Activated T-cell treated with anti-CD3 and anti-CD28 coated beads, Interleukin-2, amount 50 U/mL, for 24 hours (primary cell): ENCODE measurements around the gene TRAF3.

Experiments
- DNase-seq: peaks from one replicate; pipeline ENCODE4 v3.0.0-alpha.2; 2020
- H3K27ac Mint-ChIP-seq: 2 replicates; pipeline ENCODE4 v1.8.0; 2020; ENCODE audit warnings: mild to moderate bottlenecking, mixed read lengths
- H3K27me3 Mint-ChIP-seq: 2 replicates; pipeline ENCODE4 v1.8.0; 2020; ENCODE audit warnings: mixed read lengths
- H3K36me3 Mint-ChIP-seq: 2 replicates; pipeline ENCODE4 v1.8.0; 2020; ENCODE audit warnings: low read depth, mixed read lengths
- H3K4me1 Mint-ChIP-seq: 2 replicates; pipeline ENCODE4 v1.8.0; 2020; ENCODE audit warnings: low read depth, mixed read lengths
- H3K4me3 Mint-ChIP-seq: 2 replicates; pipeline ENCODE4 v1.8.0; 2020; ENCODE audit warnings: mild to moderate bottlenecking, moderate library complexity, mixed read lengths
- H3K9me3 Mint-ChIP-seq: 2 replicates; pipeline ENCODE4 v1.8.0; 2020; ENCODE audit warnings: mixed read lengths

Gene TRAF3

GRCh38 chr14:102928412-102929240, 151.4 kb downstream of the TRAF3 start:
- H3K36me3 Mint-ChIP-seq: no peaks in the 10 kb centered on the region
- peak; percentile 80 for DNase-seq
- no peak overlapping the region for H3K27ac Mint-ChIP-seq
- H3K4me3 Mint-ChIP-seq: peak overlapping the region; percentile 51
- H3K27me3 Mint-ChIP-seq: peaks cover 56% of the 10 kb centered on the region
- H3K4me1 Mint-ChIP-seq: peaks cover 12% of the 10 kb centered on the region
- H3K9me3 Mint-ChIP-seq: no peaks in the 10 kb centered on the region

- H3K36me3 Mint-ChIP-seq: no peaks in the 10 kb centered on the region
- H3K27ac Mint-ChIP-seq: no peak overlapping the region
- DNase-seq: no peak
- no peaks in the 10 kb centered on the region for H3K9me3 Mint-ChIP-seq
- peaks cover 50% of the 10 kb centered on the region for H3K27me3 Mint-ChIP-seq
- peaks cover 9% of the 10 kb centered on the region for H3K4me1 Mint-ChIP-seq
- no peak overlapping the region for H3K4me3 Mint-ChIP-seq
Measured at GRCh38 chr14:102929241-102930137, 152.2 kb downstream of the TRAF3 start.

- Mint-ChIP-seq H3K4me1 (peaks cover 8% of the 10 kb centered on the region), H3K27ac (no peak overlapping the region), H3K4me3 (no peak overlapping the region), H3K27me3 (peaks cover 45% of the 10 kb centered on the region), H3K36me3 (no peaks in the 10 kb centered on the region), H3K9me3 (no peaks in the 10 kb centered on the region)
- no peak for DNase-seq
Measured at GRCh38 chr14:102930138-102930752, 153.0 kb downstream of the TRAF3 start.

GRCh38 chr14:102930753-102931579, 153.7 kb downstream of the TRAF3 start:
- Mint-ChIP-seq H3K4me1 (peaks cover 6% of the 10 kb centered on the region), H3K27ac (no peak overlapping the region), H3K9me3 (no peaks in the 10 kb centered on the region), H3K4me3 (no peak overlapping the region), H3K27me3 (peaks cover 38% of the 10 kb centered on the region), H3K36me3 (no peaks in the 10 kb centered on the region)
- DNase-seq: no peak

- no peak for DNase-seq
- no peak overlapping the region for H3K27ac Mint-ChIP-seq
- no peaks in the 10 kb centered on the region for H3K9me3 Mint-ChIP-seq
- no peak overlapping the region for H3K4me3 Mint-ChIP-seq
- H3K4me1 Mint-ChIP-seq: peaks cover 6% of the 10 kb centered on the region
- peaks cover 31% of the 10 kb centered on the region for H3K27me3 Mint-ChIP-seq
- H3K36me3 Mint-ChIP-seq: no peaks in the 10 kb centered on the region
Measured at GRCh38 chr14:102931580-102932285, 154.5 kb downstream of the TRAF3 start.

GRCh38 chr14:102932484-102933248, 155.4 kb downstream of the TRAF3 start:
- no peak for DNase-seq
- H3K4me3 Mint-ChIP-seq: no peak overlapping the region
- no peaks in the 10 kb centered on the region for H3K36me3 Mint-ChIP-seq
- no peaks in the 10 kb centered on the region for H3K9me3 Mint-ChIP-seq
- H3K4me1 Mint-ChIP-seq: peaks cover 6% of the 10 kb centered on the region
- H3K27me3 Mint-ChIP-seq: peaks cover 25% of the 10 kb centered on the region
- H3K27ac Mint-ChIP-seq: no peak overlapping the region

- Mint-ChIP-seq H3K36me3 (no peaks in the 10 kb centered on the region), H3K27ac (no peak overlapping the region), H3K9me3 (no peaks in the 10 kb centered on the region), H3K4me1 (no peaks in the 10 kb centered on the region), H3K4me3 (no peak overlapping the region), H3K27me3 (peaks cover 16% of the 10 kb centered on the region)
- no peak for DNase-seq
Measured at GRCh38 chr14:102933618-102934231, 156.5 kb downstream of the TRAF3 start.

- DNase-seq: no peak
- peaks cover 10% of the 10 kb centered on the region for H3K27me3 Mint-ChIP-seq
- H3K4me1 Mint-ChIP-seq: no peaks in the 10 kb centered on the region
- H3K9me3 Mint-ChIP-seq: no peaks in the 10 kb centered on the region
- H3K4me3 Mint-ChIP-seq: no peak overlapping the region
- no peak overlapping the region for H3K27ac Mint-ChIP-seq
- H3K36me3 Mint-ChIP-seq: no peaks in the 10 kb centered on the region
Measured at GRCh38 chr14:102935756-102936155, 158.5 kb downstream of the TRAF3 start.

- Mint-ChIP-seq H3K4me3 (no peak overlapping the region), H3K27ac (no peak overlapping the region), H3K9me3 (no peaks in the 10 kb centered on the region), H3K4me1 (no peaks in the 10 kb centered on the region), H3K27me3 (no peaks in the 10 kb centered on the region), H3K36me3 (no peaks in the 10 kb centered on the region)
- no peak for DNase-seq
Measured at GRCh38 chr14:102937331-102938175, 160.3 kb downstream of the TRAF3 start.

- H3K27me3 Mint-ChIP-seq: no peaks in the 10 kb centered on the region
- no peak overlapping the region for H3K27ac Mint-ChIP-seq
- H3K9me3 Mint-ChIP-seq: no peaks in the 10 kb centered on the region
- H3K36me3 Mint-ChIP-seq: no peaks in the 10 kb centered on the region
- H3K4me1 Mint-ChIP-seq: no peaks in the 10 kb centered on the region
- DNase-seq: no peak
- no peak overlapping the region for H3K4me3 Mint-ChIP-seq
Measured at GRCh38 chr14:102938191-102938590, 160.9 kb downstream of the TRAF3 start.

- Mint-ChIP-seq H3K4me1 (no peaks in the 10 kb centered on the region), H3K27me3 (no peaks in the 10 kb centered on the region), H3K27ac (no peak overlapping the region), H3K4me3 (no peak overlapping the region), H3K9me3 (no peaks in the 10 kb centered on the region), H3K36me3 (no peaks in the 10 kb centered on the region)
- DNase-seq: no peak
Measured at GRCh38 chr14:102939329-102939728, 162.1 kb downstream of the TRAF3 start.
